Type B pancreatic cell (in vitro differentiated cells): ENCODE results near the gene EHF. TPM values are rescaled to one million over a fixed set of nuclear protein-coding genes. Genes with fewer than 3 reads are reported as not detected.

Source experiments
- DNase-seq: peaks from one replicate; pipeline ENCODE4 v3.0.0; 2021; ENCODE audit warnings: mixed read lengths; ENCODE audit not compliant: unreplicated experiment; ENCODE audit errors: extremely low spot score
- H3K27ac Mint-ChIP-seq: 2 replicates; pipeline ENCODE4 v1.8.0; 2021; ENCODE audit warnings: mild to moderate bottlenecking, mixed read lengths
- H3K27me3 Mint-ChIP-seq: 2 replicates; pipeline ENCODE4 v1.8.0; 2021; ENCODE audit warnings: mixed read lengths
- H3K36me3 Mint-ChIP-seq: 2 replicates; pipeline ENCODE4 v1.8.0; 2021; ENCODE audit warnings: mixed read lengths
- H3K4me1 Mint-ChIP-seq: one replicate; pipeline ENCODE4 v1.8.0; 2021; ENCODE audit warnings: mixed read lengths; ENCODE audit not compliant: unreplicated experiment
- H3K4me3 Mint-ChIP-seq: 2 replicates; pipeline ENCODE4 v1.8.0; 2021; ENCODE audit warnings: mild to moderate bottlenecking, mixed read lengths
- H3K9me3 Mint-ChIP-seq: 2 replicates; pipeline ENCODE4 v1.8.0; 2021; ENCODE audit warnings: mixed read lengths
- total RNA-seq: library from RNA; stranded (reverse); gene quantifications from 2 replicates; pipeline ENCODE4 v1.2.1, GENCODE V29; 2021; ENCODE audit warnings: low replicate concordance
- TF ChIP-seq, protein P1 (sequence below): fragments of 200-600 bp; sonication (generic); conservative IDR thresholded peaks from 2 replicates; pipeline ENCODE4 v1.5.0; 2021; ENCODE audit warnings: antibody characterized with exemption, mild to moderate bottlenecking

The EHF gene
- total RNA-seq, 1 donor from 2014 or later, result 31.5 TPM

DNA sequence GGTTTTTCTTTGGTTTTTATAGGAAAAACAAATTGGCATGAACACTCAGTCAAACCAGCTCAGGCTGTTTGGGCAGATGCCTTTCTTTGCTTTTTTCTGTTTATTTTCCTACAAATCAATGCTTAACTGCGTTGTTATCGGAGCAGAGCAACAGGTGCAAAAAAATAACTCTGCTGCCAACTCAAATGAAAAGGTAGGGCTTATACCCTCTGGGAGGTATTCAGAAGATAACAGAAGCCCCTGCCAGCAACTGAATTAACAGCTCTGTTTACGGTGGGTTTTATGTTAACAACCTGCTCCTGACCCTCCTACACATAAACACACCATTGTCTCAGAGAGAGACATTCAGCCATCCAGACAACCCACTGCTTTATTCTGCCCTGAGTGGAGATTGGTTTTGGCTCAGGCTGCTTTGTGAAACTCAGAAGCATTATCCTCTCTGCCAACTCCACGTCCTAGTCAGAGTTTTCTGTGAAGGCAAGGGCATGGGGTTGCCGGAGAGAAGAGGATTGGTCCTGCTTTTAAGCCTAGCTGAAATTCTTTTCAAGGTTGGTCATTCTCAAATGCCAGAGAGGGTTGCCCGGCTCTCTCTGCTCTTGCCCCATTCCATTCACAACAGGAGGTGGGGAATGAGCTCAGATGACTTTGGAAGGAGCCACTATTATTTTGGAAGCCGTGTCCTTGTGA, 11.4 kb downstream of the EHF start:
- no peak for DNase-seq
- peaks cover 46% of the 10 kb centered on the region for H3K4me1 Mint-ChIP-seq

GRCh38 chr11:34633640-34633989, 12.7 kb downstream of the EHF start:
- peak overlapping the region; percentile 90 for H3K27ac Mint-ChIP-seq
- no peaks in the 10 kb centered on the region for H3K27me3 Mint-ChIP-seq
- H3K9me3 Mint-ChIP-seq, result no peaks in the 10 kb centered on the region
- TF ChIP-seq, protein P1, sequence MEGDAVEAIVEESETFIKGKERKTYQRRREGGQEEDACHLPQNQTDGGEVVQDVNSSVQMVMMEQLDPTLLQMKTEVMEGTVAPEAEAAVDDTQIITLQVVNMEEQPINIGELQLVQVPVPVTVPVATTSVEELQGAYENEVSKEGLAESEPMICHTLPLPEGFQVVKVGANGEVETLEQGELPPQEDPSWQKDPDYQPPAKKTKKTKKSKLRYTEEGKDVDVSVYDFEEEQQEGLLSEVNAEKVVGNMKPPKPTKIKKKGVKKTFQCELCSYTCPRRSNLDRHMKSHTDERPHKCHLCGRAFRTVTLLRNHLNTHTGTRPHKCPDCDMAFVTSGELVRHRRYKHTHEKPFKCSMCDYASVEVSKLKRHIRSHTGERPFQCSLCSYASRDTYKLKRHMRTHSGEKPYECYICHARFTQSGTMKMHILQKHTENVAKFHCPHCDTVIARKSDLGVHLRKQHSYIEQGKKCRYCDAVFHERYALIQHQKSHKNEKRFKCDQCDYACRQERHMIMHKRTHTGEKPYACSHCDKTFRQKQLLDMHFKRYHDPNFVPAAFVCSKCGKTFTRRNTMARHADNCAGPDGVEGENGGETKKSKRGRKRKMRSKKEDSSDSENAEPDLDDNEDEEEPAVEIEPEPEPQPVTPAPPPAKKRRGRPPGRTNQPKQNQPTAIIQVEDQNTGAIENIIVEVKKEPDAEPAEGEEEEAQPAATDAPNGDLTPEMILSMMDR, result no peak
- H3K36me3 Mint-ChIP-seq, result no peaks in the 10 kb centered on the region
- H3K4me1 Mint-ChIP-seq, result peaks cover 46% of the 10 kb centered on the region
- no peak for DNase-seq
- H3K4me3 Mint-ChIP-seq, result peak overlapping the region; percentile 72

More for the DNA sequence above, 11.4 kb downstream of the EHF start:
- H3K4me3 Mint-ChIP-seq, result peak overlapping the region; percentile 72
- TF ChIP-seq, protein P1, result no peak
- H3K36me3 Mint-ChIP-seq, result no peaks in the 10 kb centered on the region
- H3K9me3 Mint-ChIP-seq, result no peaks in the 10 kb centered on the region
- peak overlapping the region; percentile 90 for H3K27ac Mint-ChIP-seq
- H3K27me3 Mint-ChIP-seq, result no peaks in the 10 kb centered on the region

DNA sequence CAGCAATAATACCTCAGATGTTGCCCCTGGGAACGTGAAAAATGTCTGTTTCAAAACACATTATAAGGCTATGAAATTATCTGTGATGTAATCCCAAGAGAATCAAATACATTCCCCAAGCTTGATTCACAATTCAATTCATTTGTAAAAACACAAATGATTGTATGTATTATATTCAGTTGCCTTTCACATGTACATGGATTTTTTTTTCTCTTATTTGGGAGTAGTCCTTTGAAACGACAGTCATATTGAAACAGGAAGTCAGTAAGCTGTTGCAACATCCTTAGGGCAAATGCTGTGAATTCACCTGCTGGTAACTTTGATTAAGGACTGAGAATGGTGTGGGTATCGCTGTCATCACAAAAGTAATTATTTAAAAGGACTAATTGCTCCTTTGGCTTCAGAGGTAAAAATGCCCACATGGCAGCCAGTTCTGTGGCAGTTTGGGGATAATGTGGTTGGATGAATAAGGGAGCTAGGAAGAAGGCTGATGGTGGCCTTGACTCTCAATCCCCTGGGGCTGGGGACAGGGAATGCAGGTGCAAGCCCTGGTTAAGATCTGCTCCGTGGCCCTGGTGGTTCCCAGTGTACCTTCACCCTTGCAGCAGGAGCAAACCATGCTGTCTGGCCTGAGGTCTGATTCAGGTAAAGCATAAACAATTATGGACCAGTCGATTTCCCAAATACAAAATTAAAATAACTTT, 13.2 kb downstream of the EHF start:
- Mint-ChIP-seq H3K4me3 (peak overlapping the region; percentile 55), H3K27me3 (no peaks in the 10 kb centered on the region), H3K4me1 (peaks cover 42% of the 10 kb centered on the region), H3K9me3 (no peaks in the 10 kb centered on the region), H3K36me3 (no peaks in the 10 kb centered on the region), H3K27ac (peak overlapping the region; percentile 90)
- TF ChIP-seq, protein P1, result no peak
- no peak for DNase-seq

DNA sequence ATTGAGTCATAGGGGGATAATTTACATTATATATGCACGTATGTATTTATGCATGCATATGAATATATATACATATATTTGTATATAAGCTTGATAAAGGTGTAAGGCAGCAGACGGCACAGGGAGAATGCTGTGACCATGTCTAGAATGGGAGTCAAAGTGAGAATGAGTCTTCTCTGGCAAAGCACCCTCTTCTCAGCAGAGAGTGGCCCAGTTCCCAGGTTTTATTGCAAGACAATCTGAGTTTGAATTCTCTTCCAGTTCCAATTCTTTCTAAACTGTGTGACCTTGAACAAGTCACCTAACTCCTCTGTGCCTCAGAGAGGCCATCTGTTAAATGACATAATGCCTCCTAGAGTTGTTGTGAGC, 13.8 kb downstream of the EHF start:
- TF ChIP-seq, protein P1, result no peak
- peaks cover 41% of the 10 kb centered on the region for H3K4me1 Mint-ChIP-seq
- peak overlapping the region; percentile 90 for H3K27ac Mint-ChIP-seq

DNA sequence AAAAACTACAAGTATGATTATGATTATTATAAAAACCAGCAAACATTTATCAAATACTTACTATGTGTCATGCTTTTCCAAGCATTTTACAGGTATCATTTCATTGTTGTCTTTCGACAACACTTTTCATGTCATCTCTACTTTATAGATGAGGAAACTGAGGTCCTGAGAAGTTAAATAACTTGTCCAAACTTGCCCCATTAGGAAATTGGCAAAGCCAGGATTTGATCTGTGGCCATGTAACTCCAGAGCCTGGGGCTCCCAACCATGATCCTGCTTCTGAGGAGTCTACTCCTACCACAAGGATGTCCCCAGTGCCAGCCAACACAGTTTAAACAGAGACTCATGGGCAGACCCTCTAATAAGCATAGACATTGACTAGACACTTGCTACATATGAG, 15.2 kb downstream of the EHF start:
- Mint-ChIP-seq H3K4me3 (no peak overlapping the region), H3K36me3 (no peaks in the 10 kb centered on the region), H3K4me1 (peaks cover 45% of the 10 kb centered on the region), H3K9me3 (no peaks in the 10 kb centered on the region), H3K27me3 (no peaks in the 10 kb centered on the region), H3K27ac (no peak overlapping the region)
- DNase-seq, result no peak
- TF ChIP-seq, protein P1, result no peak

More for the DNA sequence above, 13.8 kb downstream of the EHF start:
- H3K9me3 Mint-ChIP-seq, result no peaks in the 10 kb centered on the region
- no peak overlapping the region for H3K4me3 Mint-ChIP-seq
- no peaks in the 10 kb centered on the region for H3K27me3 Mint-ChIP-seq
- no peaks in the 10 kb centered on the region for H3K36me3 Mint-ChIP-seq
- DNase-seq, result no peak
